SIG-M5 (cell line): ENCODE results near the gene PROC.
"Not testable (repeated sequence)": the region's sequence is repeated elsewhere in the genome, so short reads cannot be mapped to it uniquely, and the experiment has no call there.

Source experiments
- DNase-seq: peaks from one replicate; lab custom pipeline; 2025; lab: John Stamatoyannopoulos, UW

PROC gene

GRCh38 chr2:127397568-127398238 is 20.5 kb upstream of the PROC start:
- no peak for DNase-seq

- peak; percentile 24 for DNase-seq
Observed at GRCh38 chr2:127398239-127398590, 20.0 kb upstream of the PROC start.

GRCh38 chr2:127400533-127400896 is 17.7 kb upstream of the PROC start:
- DNase-seq, result no peak

- no peak for DNase-seq
Observed at GRCh38 chr2:127400897-127401756, 17.1 kb upstream of the PROC start.

GRCh38 chr2:127401757-127402695 is 16.2 kb upstream of the PROC start:
- DNase-seq, result no peak

- DNase-seq, result no peak
Observed at GRCh38 chr2:127403460-127403859, 14.8 kb upstream of the PROC start.

- DNase-seq, result peak; percentile 38
Observed at GRCh38 chr2:127404466-127405254, 13.6 kb upstream of the PROC start.

GRCh38 chr2:127405255-127405610 is 13.0 kb upstream of the PROC start:
- no peak for DNase-seq

- no peak for DNase-seq
Observed at GRCh38 chr2:127406454-127406853, 11.8 kb upstream of the PROC start.

GRCh38 chr2:127407091-127407490 is 11.1 kb upstream of the PROC start:
- DNase-seq, result no peak

GRCh38 chr2:127407661-127408003 is 10.6 kb upstream of the PROC start:
- DNase-seq, result no peak

GRCh38 chr2:127408004-127408806 is 10.0 kb upstream of the PROC start:
- DNase-seq, result no peak

GRCh38 chr2:127408807-127409099 is 9.5 kb upstream of the PROC start:
- DNase-seq, result no peak

GRCh38 chr2:127409716-127410115 is 8.5 kb upstream of the PROC start:
- DNase-seq, result not testable (repeated sequence)

- DNase-seq, result no peak
Observed at GRCh38 chr2:127410871-127411652, 7.2 kb upstream of the PROC start.

- DNase-seq, result peak; percentile 86
Observed at GRCh38 chr2:127411653-127412369, 6.4 kb upstream of the PROC start.

GRCh38 chr2:127413200-127413599 is 5.0 kb upstream of the PROC start:
- no peak for DNase-seq

- DNase-seq, result no peak
Observed at GRCh38 chr2:127413782-127414637, 4.2 kb upstream of the PROC start.
